ENCODE results near the gene CBFB. TPM values are rescaled to one million over a fixed set of nuclear protein-coding genes. Genes with fewer than 3 reads are reported as not detected.
"Not testable (repeated sequence)": the region's sequence is repeated elsewhere in the genome, so short reads cannot be mapped to it uniquely, and the experiment has no call there.

Gene CBFB
- total and polyA plus RNA-seq, 2 donors: 49.4 to 54.3 TPM

- not testable (repeated sequence) for H3K4me3 ChIP-seq (ENCODE audit: low read length in 2 of 2); H3K27me3 ChIP-seq (ENCODE audit: control insufficient read depth in 2 of 2, insufficient read depth in 1 of 2, low read length in 1 of 2); H3K9me3 ChIP-seq (ENCODE audit: control insufficient read depth in 2 of 2, insufficient read depth in 1 of 2, low read length in 1 of 2); DNase-seq (ENCODE audit: low read depth in 6 of 9, low spot score in 9 of 9); H3K4me1 ChIP-seq (ENCODE audit: control insufficient read depth in 2 of 2, insufficient read depth in 2 of 2, low read length in 2 of 2); H3K27ac ChIP-seq (ENCODE audit: low read depth in 1 of 2, low read length in 1 of 2)
- 98% methylated on average over 4 of the region's 4 CpGs for WGBS
- H3K36me3 ChIP-seq (ENCODE audit: control insufficient read depth in 2 of 2, insufficient read depth in 2 of 2, low read length in 1 of 2): peaks cover 15 to 31% of the 10 kb centered on the region in 2 donors
Observed at GRCh38 chr16:67041520-67041919, 12.6 kb downstream of the CBFB start.

- Histone ChIP-seq H3K27me3 (ENCODE audit: control insufficient read depth in 2 of 2, insufficient read depth in 1 of 2, low read length in 1 of 2) (no peaks in the 10 kb centered on the region), H3K4me3 (ENCODE audit: low read length in 2 of 2) (no peak overlapping the region), H3K27ac (ENCODE audit: low read depth in 1 of 2, low read length in 1 of 2) (no peak overlapping the region), H3K4me1 (ENCODE audit: control insufficient read depth in 2 of 2, insufficient read depth in 2 of 2, low read length in 2 of 2) (no peaks in the 10 kb centered on the region), H3K9me3 (ENCODE audit: control insufficient read depth in 2 of 2, insufficient read depth in 1 of 2, low read length in 1 of 2) (no peaks in the 10 kb centered on the region), H3K36me3 (ENCODE audit: control insufficient read depth in 2 of 2, insufficient read depth in 2 of 2, low read length in 1 of 2) (peaks cover 13 to 27% of the 10 kb centered on the region in 2 donors)
- DNase-seq (ENCODE audit: low read depth in 6 of 9, low spot score in 9 of 9): no peak
- 98% methylated on average over 1 of the region's 1 CpG for WGBS
Observed at GRCh38 chr16:67043420-67043819, 14.5 kb downstream of the CBFB start.

- no peaks in the 10 kb centered on the region for H3K9me3 ChIP-seq (ENCODE audit: control insufficient read depth in 2 of 2, insufficient read depth in 1 of 2, low read length in 1 of 2)
- H3K36me3 ChIP-seq (ENCODE audit: control insufficient read depth in 2 of 2, insufficient read depth in 2 of 2, low read length in 1 of 2): peaks cover 3 to 8% of the 10 kb centered on the region in 2 donors
- no peak for DNase-seq (ENCODE audit: low read depth in 6 of 9, low spot score in 9 of 9)
- peaks cover 3 to 15% of the 10 kb centered on the region in 2 donors for H3K4me1 ChIP-seq (ENCODE audit: control insufficient read depth in 2 of 2, insufficient read depth in 2 of 2, low read length in 2 of 2)
- no peaks in the 10 kb centered on the region for H3K27me3 ChIP-seq (ENCODE audit: control insufficient read depth in 2 of 2, insufficient read depth in 1 of 2, low read length in 1 of 2)
- 98% methylated on average over 2 of the region's 2 CpGs for WGBS
- no peak overlapping the region for H3K27ac ChIP-seq (ENCODE audit: low read depth in 1 of 2, low read length in 1 of 2)
- no peak overlapping the region for H3K4me3 ChIP-seq (ENCODE audit: low read length in 2 of 2)
Observed at GRCh38 chr16:67050796-67051195, 21.8 kb downstream of the CBFB start.

GRCh38 chr16:67052399-67052798, 23.4 kb downstream of the CBFB start:
- no peak overlapping the region for H3K27ac ChIP-seq (ENCODE audit: low read depth in 1 of 2, low read length in 1 of 2)
- 80% methylated on average over 1 of the region's 1 CpG for WGBS

GRCh38 chr16:67053767-67054334, 24.9 kb downstream of the CBFB start:
- Histone ChIP-seq H3K27ac (ENCODE audit: low read depth in 1 of 2, low read length in 1 of 2) (peak overlapping the region; percentile 8 to 32), H3K4me1 (ENCODE audit: control insufficient read depth in 2 of 2, insufficient read depth in 2 of 2, low read length in 2 of 2) (peaks cover 3 to 15% of the 10 kb centered on the region in 2 donors), H3K27me3 (ENCODE audit: control insufficient read depth in 2 of 2, insufficient read depth in 1 of 2, low read length in 1 of 2) (no peaks in the 10 kb centered on the region), H3K9me3 (ENCODE audit: control insufficient read depth in 2 of 2, insufficient read depth in 1 of 2, low read length in 1 of 2) (no peaks in the 10 kb centered on the region), H3K4me3 (ENCODE audit: low read length in 2 of 2) (no peak overlapping the region), H3K36me3 (ENCODE audit: control insufficient read depth in 2 of 2, insufficient read depth in 2 of 2, low read length in 1 of 2) (peaks cover 3 to 6% of the 10 kb centered on the region in 2 donors)
- DNase-seq (ENCODE audit: low read depth in 6 of 9, low spot score in 9 of 9): peak in 1 of 9 donors; percentile 17
- WGBS: 32% methylated on average over 4 of the region's 4 CpGs

More at GRCh38 chr16:67052399-67052798, 23.4 kb downstream of the CBFB start:
- peaks cover 3 to 15% of the 10 kb centered on the region in 2 donors for H3K4me1 ChIP-seq (ENCODE audit: control insufficient read depth in 2 of 2, insufficient read depth in 2 of 2, low read length in 2 of 2)
- no peak for DNase-seq (ENCODE audit: low read depth in 6 of 9, low spot score in 9 of 9)
- no peaks in the 10 kb centered on the region for H3K27me3 ChIP-seq (ENCODE audit: control insufficient read depth in 2 of 2, insufficient read depth in 1 of 2, low read length in 1 of 2)
- H3K9me3 ChIP-seq (ENCODE audit: control insufficient read depth in 2 of 2, insufficient read depth in 1 of 2, low read length in 1 of 2): no peaks in the 10 kb centered on the region
- H3K36me3 ChIP-seq (ENCODE audit: control insufficient read depth in 2 of 2, insufficient read depth in 2 of 2, low read length in 1 of 2): peaks cover 3 to 6% of the 10 kb centered on the region in 2 donors
- no peak overlapping the region for H3K4me3 ChIP-seq (ENCODE audit: low read length in 2 of 2)

- H3K27me3 ChIP-seq (ENCODE audit: control insufficient read depth in 2 of 2, insufficient read depth in 1 of 2, low read length in 1 of 2): no peaks in the 10 kb centered on the region
- H3K27ac ChIP-seq (ENCODE audit: low read depth in 1 of 2, low read length in 1 of 2): no peak overlapping the region
- no peak for DNase-seq (ENCODE audit: low read depth in 6 of 9, low spot score in 9 of 9)
- H3K4me3 ChIP-seq (ENCODE audit: low read length in 2 of 2): no peak overlapping the region
- 80% methylated on average over 2 of the region's 2 CpGs for WGBS
- H3K36me3 ChIP-seq (ENCODE audit: control insufficient read depth in 2 of 2, insufficient read depth in 2 of 2, low read length in 1 of 2): peaks cover 4 to 5% of the 10 kb centered on the region in 2 donors
- no peaks in the 10 kb centered on the region for H3K9me3 ChIP-seq (ENCODE audit: control insufficient read depth in 2 of 2, insufficient read depth in 1 of 2, low read length in 1 of 2)
- H3K4me1 ChIP-seq (ENCODE audit: control insufficient read depth in 2 of 2, insufficient read depth in 2 of 2, low read length in 2 of 2): peaks cover 3 to 15% of the 10 kb centered on the region in 2 donors
Observed at GRCh38 chr16:67054901-67055300, 26.0 kb downstream of the CBFB start.

- DNase-seq (ENCODE audit: low read depth in 6 of 9, low spot score in 9 of 9): no peak
- Histone ChIP-seq H3K36me3 (ENCODE audit: control insufficient read depth in 2 of 2, insufficient read depth in 2 of 2, low read length in 1 of 2) (peaks cover 4 to 5% of the 10 kb centered on the region in 2 donors), H3K27me3 (ENCODE audit: control insufficient read depth in 2 of 2, insufficient read depth in 1 of 2, low read length in 1 of 2) (no peaks in the 10 kb centered on the region), H3K4me1 (ENCODE audit: control insufficient read depth in 2 of 2, insufficient read depth in 2 of 2, low read length in 2 of 2) (peaks cover 3 to 15% of the 10 kb centered on the region in 2 donors), H3K27ac (ENCODE audit: low read depth in 1 of 2, low read length in 1 of 2) (no peak overlapping the region), H3K9me3 (ENCODE audit: control insufficient read depth in 2 of 2, insufficient read depth in 1 of 2, low read length in 1 of 2) (no peaks in the 10 kb centered on the region), H3K4me3 (ENCODE audit: low read length in 2 of 2) (no peak overlapping the region)
- 97% methylated on average over 4 of the region's 4 CpGs for WGBS
Observed at GRCh38 chr16:67055712-67056487, 27.0 kb downstream of the CBFB start.

GRCh38 chr16:67063008-67063407, 34.1 kb downstream of the CBFB start:
- DNase-seq (ENCODE audit: low read depth in 6 of 9, low spot score in 9 of 9): no peak
- H3K4me1 ChIP-seq (ENCODE audit: control insufficient read depth in 2 of 2, insufficient read depth in 2 of 2, low read length in 2 of 2): no peaks in the 10 kb centered on the region

GRCh38 chr16:67068212-67068753, 39.3 kb downstream of the CBFB start:
- H3K4me3 ChIP-seq (ENCODE audit: low read length in 2 of 2): no peak overlapping the region
- H3K36me3 ChIP-seq (ENCODE audit: control insufficient read depth in 2 of 2, insufficient read depth in 2 of 2, low read length in 1 of 2): peaks cover 30 to 40% of the 10 kb centered on the region in 2 donors
- DNase-seq (ENCODE audit: low read depth in 6 of 9, low spot score in 9 of 9): no peak
- over 99% methylated on average over 2 of the region's 2 CpGs for WGBS
- H3K4me1 ChIP-seq (ENCODE audit: control insufficient read depth in 2 of 2, insufficient read depth in 2 of 2, low read length in 2 of 2): no peaks in the 10 kb centered on the region
- no peak overlapping the region for H3K27ac ChIP-seq (ENCODE audit: low read depth in 1 of 2, low read length in 1 of 2)
- H3K9me3 ChIP-seq (ENCODE audit: control insufficient read depth in 2 of 2, insufficient read depth in 1 of 2, low read length in 1 of 2): peaks cover 0 to 1% of the 10 kb centered on the region in 2 donors
- H3K27me3 ChIP-seq (ENCODE audit: control insufficient read depth in 2 of 2, insufficient read depth in 1 of 2, low read length in 1 of 2): no peaks in the 10 kb centered on the region

More at GRCh38 chr16:67063008-67063407, 34.1 kb downstream of the CBFB start:
- Histone ChIP-seq H3K9me3 (ENCODE audit: control insufficient read depth in 2 of 2, insufficient read depth in 1 of 2, low read length in 1 of 2) (peaks cover 0 to 1% of the 10 kb centered on the region in 2 donors), H3K27me3 (ENCODE audit: control insufficient read depth in 2 of 2, insufficient read depth in 1 of 2, low read length in 1 of 2) (no peaks in the 10 kb centered on the region), H3K27ac (ENCODE audit: low read depth in 1 of 2, low read length in 1 of 2) (no peak overlapping the region), H3K36me3 (ENCODE audit: control insufficient read depth in 2 of 2, insufficient read depth in 2 of 2, low read length in 1 of 2) (peaks cover 15% of the 10 kb centered on the region in 2 donors), H3K4me3 (ENCODE audit: low read length in 2 of 2) (no peak overlapping the region)
- WGBS: 8% methylated on average over 2 of the region's 2 CpGs

All from thymus (tissue), 11 donors.